Neural cell (in vitro differentiated cells): ENCODE measurements around the gene PTPN1.

Experiments
- CTCF ChIP-seq: fragments of 450-650 bp; IDR thresholded peaks from 2 replicates; pipeline ENCODE4 v1.5.1; 2014; ENCODE audit warnings: antibody characterized with exemption, mild to moderate bottlenecking, moderate library complexity; ENCODE audit not compliant: poor library complexity, severe bottlenecking
- EP300 ChIP-seq: fragments of 450-650 bp; conservative IDR thresholded peaks from 2 replicates; pipeline ENCODE4 v1.6.1; 2014; ENCODE audit warnings: antibody characterized with exemption, mild to moderate bottlenecking, moderate library complexity; ENCODE audit not compliant: poor library complexity, severe bottlenecking
- EZH2 ChIP-seq: fragments of 200-600, 300-800 bp; shearing (Covaris generic), sonication (generic); IDR thresholded peaks from 2 replicates; pipeline ENCODE4 v1.6.1; 2014; ENCODE audit warnings: antibody characterized with exemption, low read length, borderline replicate concordance, mild to moderate bottlenecking; ENCODE audit not compliant: insufficient read depth, poor library complexity, severe bottlenecking
- MXI1 ChIP-seq: fragments of 450-650 bp; conservative IDR thresholded peaks from 2 replicates; pipeline ENCODE4 v1.6.1; 2014; ENCODE audit warnings: antibody characterized with exemption, mild to moderate bottlenecking; ENCODE audit not compliant: poor library complexity, severe bottlenecking
- POLR2AphosphoS5 ChIP-seq: IDR thresholded peaks from 2 replicates; pipeline ENCODE4 v1.6.1; 2012
- RAD21 ChIP-seq: fragments of 450-650 bp; conservative IDR thresholded peaks from 2 replicates; pipeline ENCODE4 v1.6.1; 2014; ENCODE audit warnings: antibody characterized with exemption, mild to moderate bottlenecking, moderate library complexity
- REST ChIP-seq: IDR thresholded peaks from 2 replicates; pipeline ENCODE4 v1.6.1; 2012; ENCODE audit warnings: borderline replicate concordance
- SMC3 ChIP-seq: fragments of 450-650 bp; conservative IDR thresholded peaks from 2 replicates; pipeline ENCODE4 v1.6.1; 2014; ENCODE audit warnings: antibody characterized with exemption, mild to moderate bottlenecking, moderate library complexity; ENCODE audit not compliant: poor library complexity

GRCh38 chr20:50470264-50470858, 39.8 kb upstream of the PTPN1 start:
- no peak for TF ChIP-seq EZH2
- TF ChIP-seq CTCF = no peak
- TF ChIP-seq MXI1 = no peak
- TF ChIP-seq EP300 = no peak
- TF ChIP-seq REST = no peak
- TF ChIP-seq SMC3 = no peak
- TF ChIP-seq RAD21 = no peak
- TF ChIP-seq POLR2AphosphoS5 = no peak
